Smooth muscle cell (in vitro differentiated cells): ENCODE data around the gene SLC7A4. TPM values are rescaled to one million over a fixed set of nuclear protein-coding genes. Genes with fewer than 3 reads are reported as not detected.

Source experiments
- DNase-seq: peaks from one replicate; lab custom pipeline; 2025; ENCODE audit not compliant: unreplicated experiment; lab: John Stamatoyannopoulos, UW
- H2AFZ ChIP-seq: fragments of 200-600 bp; sonication (generic); 2 replicates; pipeline ENCODE4 v1.6.0; 2016; ENCODE audit warnings: antibody characterized with exemption, low read depth, mild to moderate bottlenecking
- H3F3A ChIP-seq: fragments of 200-600 bp; sonication (generic); 2 replicates; pipeline ENCODE4 v1.6.0; 2017; ENCODE audit warnings: antibody characterized with exemption, low read depth
- H3K27ac ChIP-seq: fragments of 200-600 bp; sonication (generic); 2 replicates; pipeline ENCODE4 v1.5.1; 2016; ENCODE audit warnings: low read depth, mild to moderate bottlenecking
- H3K27me3 ChIP-seq: fragments of 200-600 bp; sonication (generic); 2 replicates; pipeline ENCODE4 v1.6.1; 2016; ENCODE audit warnings: low read depth, mild to moderate bottlenecking
- H3K36me3 ChIP-seq: fragments of 200-600 bp; sonication (generic); 2 replicates; pipeline ENCODE4 v1.5.1; 2016; ENCODE audit warnings: low read depth
- H3K4me1 ChIP-seq: fragments of 200-600 bp; sonication (generic); 2 replicates; pipeline ENCODE4 v1.5.1; 2016; ENCODE audit warnings: low read depth
- H3K4me2 ChIP-seq: fragments of 200-600 bp; sonication (generic); 2 replicates; pipeline ENCODE4 v1.6.0; 2016; ENCODE audit warnings: mild to moderate bottlenecking
- H3K4me3 ChIP-seq: fragments of 200-600 bp; sonication (generic); 2 replicates; pipeline ENCODE4 v1.5.1; 2016; ENCODE audit warnings: mild to moderate bottlenecking
- H3K79me2 ChIP-seq: fragments of 200-600 bp; sonication (generic); 2 replicates; pipeline ENCODE4 v1.6.0; 2016; ENCODE audit warnings: low read depth, mild to moderate bottlenecking
- H3K9ac ChIP-seq: fragments of 200-600 bp; sonication (generic); 2 replicates; pipeline ENCODE4 v1.6.0; 2016; ENCODE audit warnings: low read depth
- H3K9me3 ChIP-seq: fragments of 200-600 bp; sonication (generic); replicated peaks from 2 replicates; pipeline ENCODE4 v1.5.1; 2016; ENCODE audit warnings: low read depth
- H4K20me1 ChIP-seq: fragments of 200-600 bp; sonication (generic); 2 replicates; pipeline ENCODE4 v1.6.0; 2016; ENCODE audit warnings: low read depth
- WGBS: methylation state at CpG from one replicate; pipeline ENCODE4 v1.1.7; 2016; ENCODE audit warnings: low lambda C conversion rate; 5-methylcytosine and 5-hydroxymethylcytosine counted together
- polyA plus RNA-seq: library from polyadenylated mRNA; unstranded; fragments of >200 nt; fragmentation: Nextera tagmentation; extraction: Ambion mirVana; gene quantifications from 2 replicates; pipeline ENCODE4 v1.2.1, GENCODE V29; 2016
- total RNA-seq: library from RNA; depleted of rRNA; stranded (reverse); fragments of >200 nt; gene quantifications from 2 replicates; pipeline ENCODE4 v1.2.3, GENCODE V29; 2014
- TF ChIP-seq, protein P1 (sequence below): fragments of 200-600 bp; sonication (generic); IDR thresholded peaks from 2 replicates; pipeline ENCODE4 v1.5.1; 2017; ENCODE audit warnings: borderline replicate concordance, mild to moderate bottlenecking, antibody characterized with exemption; ENCODE audit not compliant: insufficient read depth, poor library complexity, severe bottlenecking

SLC7A4 gene
- total and polyA plus RNA-seq, 2 experiments from 2014 or later, result 0.30 to 1.5 TPM

DNA sequence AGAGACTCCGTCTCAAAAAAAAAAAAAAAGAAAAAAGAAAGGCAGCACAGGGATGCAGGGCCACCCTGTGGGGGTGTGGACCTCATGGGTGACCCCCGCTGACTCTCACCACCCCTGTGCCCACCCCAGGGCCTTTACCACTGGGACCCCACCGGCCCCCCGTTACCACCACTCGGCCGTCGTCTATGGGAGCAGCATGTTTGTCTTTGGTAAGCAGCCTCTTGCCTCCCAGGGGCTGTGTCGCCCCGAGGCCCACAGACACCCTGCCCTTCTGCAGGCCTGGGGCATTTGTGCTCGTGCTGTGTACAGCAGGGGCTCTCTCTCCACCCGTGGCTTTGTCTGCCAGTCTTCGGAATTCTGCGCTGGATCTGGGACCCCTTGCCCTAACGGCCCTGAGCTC lies 45.0 kb downstream of the SLC7A4 start:
- DNase-seq, result no peak
- H3K36me3 ChIP-seq, result no peaks in the 10 kb centered on the region
- H3F3A ChIP-seq, result no peaks in the 10 kb centered on the region
- 98% methylated on average over 13 of the region's 14 CpGs for WGBS
- TF ChIP-seq, protein P1, sequence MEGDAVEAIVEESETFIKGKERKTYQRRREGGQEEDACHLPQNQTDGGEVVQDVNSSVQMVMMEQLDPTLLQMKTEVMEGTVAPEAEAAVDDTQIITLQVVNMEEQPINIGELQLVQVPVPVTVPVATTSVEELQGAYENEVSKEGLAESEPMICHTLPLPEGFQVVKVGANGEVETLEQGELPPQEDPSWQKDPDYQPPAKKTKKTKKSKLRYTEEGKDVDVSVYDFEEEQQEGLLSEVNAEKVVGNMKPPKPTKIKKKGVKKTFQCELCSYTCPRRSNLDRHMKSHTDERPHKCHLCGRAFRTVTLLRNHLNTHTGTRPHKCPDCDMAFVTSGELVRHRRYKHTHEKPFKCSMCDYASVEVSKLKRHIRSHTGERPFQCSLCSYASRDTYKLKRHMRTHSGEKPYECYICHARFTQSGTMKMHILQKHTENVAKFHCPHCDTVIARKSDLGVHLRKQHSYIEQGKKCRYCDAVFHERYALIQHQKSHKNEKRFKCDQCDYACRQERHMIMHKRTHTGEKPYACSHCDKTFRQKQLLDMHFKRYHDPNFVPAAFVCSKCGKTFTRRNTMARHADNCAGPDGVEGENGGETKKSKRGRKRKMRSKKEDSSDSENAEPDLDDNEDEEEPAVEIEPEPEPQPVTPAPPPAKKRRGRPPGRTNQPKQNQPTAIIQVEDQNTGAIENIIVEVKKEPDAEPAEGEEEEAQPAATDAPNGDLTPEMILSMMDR, result no peak
- no peaks in the 10 kb centered on the region for H4K20me1 ChIP-seq
- no peak overlapping the region for H2AFZ ChIP-seq
- H3K27me3 ChIP-seq, result no peaks in the 10 kb centered on the region
- H3K9ac ChIP-seq, result no peak overlapping the region
- H3K27ac ChIP-seq, result no peak overlapping the region
- no peaks in the 10 kb centered on the region for H3K9me3 ChIP-seq
- H3K79me2 ChIP-seq, result peaks cover 16% of the 10 kb centered on the region
- peaks cover 6% of the 10 kb centered on the region for H3K4me1 ChIP-seq
- no peak overlapping the region for H3K4me3 ChIP-seq
- no peak overlapping the region for H3K4me2 ChIP-seq

GRCh38 chr22:20986365-20986764 lies 46.0 kb downstream of the SLC7A4 start:
- Histone ChIP-seq H3K9ac (no peak overlapping the region), H3K4me2 (no peak overlapping the region)
- WGBS, result 93% methylated on average over 1 of the region's 1 CpG

GRCh38 chr22:20985720-20986119 lies 46.6 kb downstream of the SLC7A4 start:
- Histone ChIP-seq H3F3A (no peaks in the 10 kb centered on the region), H3K4me3 (no peak overlapping the region), H3K4me1 (peaks cover 14% of the 10 kb centered on the region), H3K9me3 (no peaks in the 10 kb centered on the region), H3K4me2 (no peak overlapping the region), H3K36me3 (no peaks in the 10 kb centered on the region), H3K79me2 (peaks cover 18% of the 10 kb centered on the region), H4K20me1 (no peaks in the 10 kb centered on the region), H3K27me3 (no peaks in the 10 kb centered on the region), H2AFZ (no peak overlapping the region), H3K27ac (no peak overlapping the region), H3K9ac (no peak overlapping the region)
- TF ChIP-seq, protein P1, result no peak
- DNase-seq, result no peak
- WGBS, result 95% methylated on average over 7 of the region's 7 CpGs

More at GRCh38 chr22:20986365-20986764, 46.0 kb downstream of the SLC7A4 start:
- H3K4me1 ChIP-seq, result peaks cover 8% of the 10 kb centered on the region
- no peaks in the 10 kb centered on the region for H3K27me3 ChIP-seq
- H3F3A ChIP-seq, result no peaks in the 10 kb centered on the region
- H3K9me3 ChIP-seq, result no peaks in the 10 kb centered on the region
- H3K27ac ChIP-seq, result no peak overlapping the region
- no peaks in the 10 kb centered on the region for H4K20me1 ChIP-seq
- H3K4me3 ChIP-seq, result no peak overlapping the region
- no peaks in the 10 kb centered on the region for H3K36me3 ChIP-seq
- no peak for DNase-seq
- TF ChIP-seq, protein P1, result no peak
- peaks cover 18% of the 10 kb centered on the region for H3K79me2 ChIP-seq
- H2AFZ ChIP-seq, result no peak overlapping the region

DNA sequence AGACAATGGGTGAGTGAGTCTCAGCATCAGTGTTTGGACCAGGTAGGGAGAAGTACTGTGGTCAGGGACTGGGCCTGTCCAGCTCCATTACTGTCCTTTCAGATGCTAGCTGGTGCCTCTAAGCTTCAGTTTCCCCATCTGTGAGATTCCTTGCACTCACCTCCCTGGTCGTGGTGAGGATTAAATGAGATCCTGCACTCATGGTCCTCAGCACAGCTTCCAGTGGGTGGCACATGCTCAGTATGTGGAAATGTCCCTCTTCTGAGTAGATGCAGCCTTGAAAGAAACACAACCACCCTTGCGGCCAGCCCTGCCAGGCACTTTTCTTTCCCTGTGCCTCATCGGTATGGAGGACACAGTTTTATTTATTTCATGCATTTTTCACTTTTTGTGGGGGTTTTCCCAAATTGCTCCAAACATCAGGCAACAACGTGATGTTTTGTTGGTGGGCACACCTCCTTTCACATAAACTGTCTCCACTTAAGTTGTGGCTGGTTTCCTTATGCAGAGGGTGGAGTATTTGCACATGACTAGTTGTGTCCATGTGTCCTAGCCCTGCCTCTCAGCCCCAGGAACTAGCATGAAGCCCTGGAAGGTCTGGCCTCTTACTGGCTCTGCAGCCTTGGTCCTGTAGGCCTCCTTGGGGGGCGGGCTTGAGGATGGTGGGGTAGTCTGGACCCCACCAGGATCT lies 49.1 kb downstream of the SLC7A4 start:
- Histone ChIP-seq H3K9ac (peak overlapping the region; percentile 70), H3K36me3 (no peaks in the 10 kb centered on the region), H2AFZ (peak overlapping the region; percentile 86), H3K4me1 (peaks cover 19% of the 10 kb centered on the region), H3K4me3 (peak overlapping the region; percentile 90), H3K27me3 (no peaks in the 10 kb centered on the region), H4K20me1 (no peaks in the 10 kb centered on the region), H3K4me2 (peak overlapping the region; percentile 98), H3K27ac (no peak overlapping the region), H3F3A (no peaks in the 10 kb centered on the region), H3K9me3 (no peaks in the 10 kb centered on the region), H3K79me2 (peaks cover 18% of the 10 kb centered on the region)
- WGBS, result 87% methylated on average over 5 of the region's 5 CpGs
- TF ChIP-seq, protein P1, result no peak
- DNase-seq, result no peak
